T-helper 1 cell treated with Interleukin-12 subunit alpha and Interleukin-12 subunit beta and Interleukin-4 antibody, amounts not matched to agents 30 μg/mL and 1 μg/mL, for 36 hours (primary cell): Measurements from ENCODE around the gene ARL5C.

ENCODE experiments used
- H3K27ac Mint-ChIP-seq: one replicate; pipeline ENCODE4 v1.8.0; 2021; ENCODE audit warnings: mild to moderate bottlenecking, mixed read lengths
- H3K27me3 Mint-ChIP-seq: one replicate; pipeline ENCODE4 v1.8.0; 2021; ENCODE audit warnings: low read depth, mixed read lengths
- H3K36me3 Mint-ChIP-seq: one replicate; pipeline ENCODE4 v1.8.0; 2021; ENCODE audit warnings: low read depth, mixed read lengths
- H3K4me1 Mint-ChIP-seq: one replicate; pipeline ENCODE4 v1.8.0; 2021; ENCODE audit warnings: low read depth, mixed read lengths
- H3K4me3 Mint-ChIP-seq: one replicate; pipeline ENCODE4 v1.8.0; 2021; ENCODE audit warnings: mild to moderate bottlenecking, moderate library complexity, mixed read lengths
- H3K9me3 Mint-ChIP-seq: one replicate; pipeline ENCODE4 v1.8.0; 2021; ENCODE audit warnings: mixed read lengths

ARL5C gene

GRCh38 chr17:39107155-39107554 lies 58.8 kb downstream of the ARL5C start:
- H3K9me3 Mint-ChIP-seq, result no peaks in the 10 kb centered on the region
- H3K36me3 Mint-ChIP-seq, result no peaks in the 10 kb centered on the region
- H3K27ac Mint-ChIP-seq, result no peak overlapping the region
- H3K27me3 Mint-ChIP-seq, result peaks cover 4% of the 10 kb centered on the region
- no peaks in the 10 kb centered on the region for H3K4me1 Mint-ChIP-seq
- no peak overlapping the region for H3K4me3 Mint-ChIP-seq
